Measurements from ENCODE around the gene ARHGEF7. TPM values are rescaled to one million over a fixed set of nuclear protein-coding genes. Genes with fewer than 3 reads are reported as not detected.
"Not testable (repeated sequence)": the region's sequence is repeated elsewhere in the genome, so short reads cannot be mapped to it uniquely, and the experiment has no call there.

The ARHGEF7 gene
- total RNA-seq = 278 and 307 TPM in 2 replicates

- DNase-seq = peak; percentile 12
Measured at GRCh38 chr13:111115061-111115964, at the start of gene ARHGEF7. TSS of gene ARHGEF7 (plus strand) at chr13:111115310. CDS start at chr13:111115527, 217 bp downstream.

- DNase-seq = no peak
Measured at GRCh38 chr13:111065698-111066097, 49.4 kb upstream of the ARHGEF7 start.

- DNase-seq = no peak
Measured at GRCh38 chr13:111066544-111066943, 48.6 kb upstream of the ARHGEF7 start.

- no peak for DNase-seq
Measured at GRCh38 chr13:111068009-111068350, 47.1 kb upstream of the ARHGEF7 start.

- DNase-seq = peak; percentile 36
Measured at GRCh38 chr13:111071120-111071519, 44.0 kb upstream of the ARHGEF7 start.

- DNase-seq = not testable (repeated sequence)
Measured at GRCh38 chr13:111071526-111071925, 43.6 kb upstream of the ARHGEF7 start.

- DNase-seq = no peak
Measured at GRCh38 chr13:111074826-111075225, 40.3 kb upstream of the ARHGEF7 start.

GRCh38 chr13:111076155-111077013 lies 38.7 kb upstream of the ARHGEF7 start:
- no peak for DNase-seq

- DNase-seq = no peak
Measured at GRCh38 chr13:111079375-111079774, 35.7 kb upstream of the ARHGEF7 start.

- DNase-seq = no peak
Measured at GRCh38 chr13:111080642-111081041, 34.5 kb upstream of the ARHGEF7 start.

GRCh38 chr13:111082240-111082639 lies 32.9 kb upstream of the ARHGEF7 start:
- DNase-seq = no peak

- not testable (repeated sequence) for DNase-seq
Measured at GRCh38 chr13:111082769-111083168, 32.3 kb upstream of the ARHGEF7 start.

GRCh38 chr13:111083693-111084092 lies 31.4 kb upstream of the ARHGEF7 start:
- DNase-seq = not testable (repeated sequence)

GRCh38 chr13:111090169-111090568 lies 24.9 kb upstream of the ARHGEF7 start:
- DNase-seq = no peak

- DNase-seq = no peak
Measured at GRCh38 chr13:111092685-111093084, 22.4 kb upstream of the ARHGEF7 start.

GRCh38 chr13:111093136-111093535 lies 22.0 kb upstream of the ARHGEF7 start:
- DNase-seq = no peak

GRCh38 chr13:111093634-111094033 lies 21.5 kb upstream of the ARHGEF7 start:
- DNase-seq = no peak

- no peak for DNase-seq
Measured at GRCh38 chr13:111095031-111095840, 19.9 kb upstream of the ARHGEF7 start.

- DNase-seq = no peak
Measured at GRCh38 chr13:111095911-111096501, 19.1 kb upstream of the ARHGEF7 start.

- no peak for DNase-seq
Measured at GRCh38 chr13:111099290-111099689, 15.8 kb upstream of the ARHGEF7 start.

GRCh38 chr13:111110054-111110453 lies 5.1 kb upstream of the ARHGEF7 start:
- no peak for DNase-seq

GRCh38 chr13:111111376-111111937 lies 3.7 kb upstream of the ARHGEF7 start:
- no peak for DNase-seq
